PC-3 (cell line): Measurements from ENCODE around the gene LMLN. TPM values are rescaled to one million over a fixed set of nuclear protein-coding genes. Genes with fewer than 3 reads are reported as not detected.

Experiments
- ATAC-seq: fragments of 200-7000 bp; cut with Tn5 transposase; 2 replicates; pipeline ENCODE4 v1.9.1; 2020; ENCODE audit warnings: mild to moderate bottlenecking, moderate library complexity
- BruUV-seq: library from RNA; stranded (reverse); fragments of 400-500 nt; replicated peaks from 2 replicates; lab custom pipeline; 2021; lab: Mats Ljungman, UMichigan
- CTCF ChIA-PET: fragments of 300-600 bp; sonication (Branson Sonifier 250); formaldehyde crosslinking; loops from one replicate; lab custom pipeline; 2022; ENCODE audit warnings: antibody characterized with exemption; lab: Charles Lee
- POLR2A ChIA-PET: fragments of 300-600 bp; sonication (Branson Sonifier 250); formaldehyde crosslinking; loops from one replicate; lab custom pipeline; 2022; ENCODE audit warnings: antibody characterized with exemption; ENCODE audit not compliant: unreplicated experiment; lab: Charles Lee
- DNase-seq: peaks from one replicate; pipeline ENCODE4 v3.0.0-alpha.2; 2015
- H2AFZ ChIP-seq: fragments of 300-600 bp; sonication (generic); 2 replicates; pipeline ENCODE4 v1.6.0; 2016; ENCODE audit warnings: antibody characterized with exemption, low read length
- H3F3A ChIP-seq: fragments of 300-600 bp; sonication (generic); one replicate; pipeline ENCODE4 v1.6.0; 2017; ENCODE audit warnings: antibody characterized with exemption, low read length, control low read depth, mild to moderate bottlenecking; ENCODE audit not compliant: unreplicated experiment
- H3K27ac ChIP-seq: fragments of 300-600 bp; sonication (generic); 2 replicates; pipeline ENCODE4 v1.5.1; 2016; ENCODE audit warnings: mild to moderate bottlenecking, low read length
- H3K27me3 ChIP-seq: fragments of 300-600 bp; sonication (generic); 2 replicates; pipeline ENCODE4 v1.6.1; 2016; ENCODE audit warnings: low read length, mixed read lengths
- H3K36me3 ChIP-seq: fragments of 300-600 bp; sonication (generic); 2 replicates; pipeline ENCODE4 v1.6.1; 2016; ENCODE audit warnings: low read depth, mixed run types, low read length, mixed read lengths
- H3K4me1 ChIP-seq: fragments of 300-600 bp; sonication (generic); 2 replicates; pipeline ENCODE4 v1.5.1; 2016; ENCODE audit warnings: low read length; ENCODE audit not compliant: insufficient read depth
- H3K4me2 ChIP-seq: fragments of 300-600 bp; sonication (generic); 2 replicates; pipeline ENCODE4 v1.6.0; 2016; ENCODE audit warnings: low read length
- H3K4me3 ChIP-seq: fragments of 300-600 bp; sonication (generic); 2 replicates; pipeline ENCODE4 v1.5.1; 2016; ENCODE audit warnings: mild to moderate bottlenecking, low read length, mixed read lengths
- H3K79me2 ChIP-seq: fragments of 300-600 bp; sonication (generic); 2 replicates; pipeline ENCODE4 v1.6.1; 2017; ENCODE audit warnings: low read length, mixed read lengths
- H3K9ac ChIP-seq: fragments of 300-600 bp; sonication (generic); 2 replicates; pipeline ENCODE4 v1.6.0; 2016; ENCODE audit warnings: mild to moderate bottlenecking, low read length
- H3K9me2 ChIP-seq: fragments of 300-600 bp; sonication (generic); replicated peaks from 2 replicates; pipeline ENCODE4 v1.6.1; 2016; ENCODE audit warnings: mixed run types, low read length, mixed read lengths
- H3K9me3 ChIP-seq: fragments of 300-600 bp; sonication (generic); 2 replicates; pipeline ENCODE4 v1.6.1; 2016; ENCODE audit warnings: low read length, mixed read lengths
- H4K20me1 ChIP-seq: fragments of 300-600 bp; sonication (generic); 2 replicates; pipeline ENCODE4 v1.6.1; 2016; ENCODE audit warnings: low read length, mixed read lengths
- EZH2 ChIP-seq: fragments of 300-600 bp; sonication (generic); IDR thresholded peaks from one replicate; pipeline ENCODE4 v1.6.1; 2017; ENCODE audit warnings: antibody characterized with exemption, mild to moderate bottlenecking, low read length; ENCODE audit not compliant: unreplicated experiment
- EZH2phosphoT487 ChIP-seq: fragments of 300-600 bp; sonication (generic); IDR thresholded peaks from 2 replicates; pipeline ENCODE4 v1.6.1; 2018; ENCODE audit warnings: mild to moderate bottlenecking, antibody characterized with exemption, low read length, borderline replicate concordance
- intact Hi-C: fragments of 100-400 bp; cut with micrococcal nuclease; formaldehyde crosslinking; loops from 2 replicates; pipeline ENCODE4 v1.9.0; 2023
- total RNA-seq: library from RNA; depleted of rRNA; stranded (reverse); fragments of >200 nt; gene quantifications from 2 replicates; pipeline ENCODE4 v1.2.3, GENCODE V29; 2014
- TF ChIP-seq, protein P1 (sequence below): fragments of 300-600 bp; sonication (generic); conservative IDR thresholded peaks from 2 replicates; pipeline ENCODE4 v1.5.1; 2017; ENCODE audit warnings: antibody characterized with exemption, low read depth, mild to moderate bottlenecking, low read length

Gene LMLN
- total RNA-seq, 1 experiment from 2014 or later, result 3.7 TPM

DNA sequence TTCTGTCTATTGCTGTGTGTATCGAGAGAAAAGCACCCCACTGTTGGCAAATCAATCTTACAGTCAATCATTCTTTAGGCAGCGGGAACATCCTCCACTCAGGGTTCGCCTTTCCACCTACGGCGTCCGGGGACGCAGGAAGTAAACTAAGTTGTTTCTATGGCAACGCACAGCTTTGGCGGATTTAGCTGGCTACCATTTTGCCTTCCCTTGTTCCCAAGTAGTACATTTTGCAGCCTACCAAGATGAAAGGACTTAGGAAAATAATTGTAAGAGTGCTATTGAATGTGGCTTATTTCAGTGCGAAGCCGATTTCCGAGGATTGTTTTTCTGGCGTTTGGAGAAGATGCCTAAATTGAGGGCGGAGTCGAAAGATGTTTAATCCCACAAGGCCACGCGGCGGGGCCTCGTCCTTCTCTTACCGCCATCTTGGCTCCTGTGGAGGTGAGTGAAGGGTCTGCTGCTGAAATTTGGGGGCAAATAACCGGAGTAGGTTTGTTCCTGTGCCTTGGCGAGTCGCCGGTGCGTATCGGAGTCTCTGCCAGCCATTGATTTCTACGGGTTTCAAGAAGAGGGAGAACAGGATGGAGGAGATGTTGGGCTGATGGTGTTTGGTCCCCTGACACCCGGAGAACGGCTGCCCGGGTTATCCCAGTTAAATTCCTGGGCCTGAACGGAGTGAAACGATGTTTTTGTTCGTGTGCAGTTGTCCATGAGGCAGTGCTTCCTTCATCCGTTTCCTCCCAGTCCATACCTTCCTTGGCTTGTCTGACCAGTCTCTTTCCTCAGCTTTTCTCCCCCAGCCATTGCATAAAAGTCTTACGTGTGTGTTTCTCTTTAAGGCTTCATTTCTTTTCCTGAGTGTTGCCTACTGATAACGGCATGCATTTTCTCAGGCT is 10.0 kb upstream of the LMLN start, which contains the start of gene RPL35A:
RPL35A (plus strand) TSS at position 413 of the 899 bp plus-strand sequence. CDS start 778 bp downstream, outside the sequence.
- peak within 1 kb of the TSS; percentile 92 for H3K4me3 ChIP-seq
- POLR2A ChIA-PET, result no interaction called here
- H3K36me3 ChIP-seq, result peaks cover 42% of the 10 kb centered on the region
- H3K4me2 ChIP-seq, result peak within 1 kb of the TSS; percentile 88
- DNase-seq (peak; percentile 94), ATAC-seq (peak; percentile 93)
- H3K27ac ChIP-seq, result peak within 1 kb of the TSS; percentile 79
- CTCF ChIA-PET, result no interaction called here
- peaks cover 18% of the 10 kb centered on the region for H3K4me1 ChIP-seq
- no peaks in the 10 kb centered on the region for H3K27me3 ChIP-seq
- H2AFZ ChIP-seq, result peak within 1 kb of the TSS; percentile 63
- peaks cover 16% of the 10 kb centered on the region for H3F3A ChIP-seq
- TSS peak; percentile 70 for BruUV-seq
- intact Hi-C loops, result loop anchor here (1.0 kb wide), 1 partner anchor 9 kb away; a partner anchor contains a TSS
- H4K20me1 ChIP-seq, result peaks cover 43% of the 10 kb centered on the region
- H3K79me2 ChIP-seq, result peaks cover 50% of the 10 kb centered on the region
- TF ChIP-seq EZH2 (no peak), EZH2phosphoT487 (no peak)
- TF ChIP-seq, protein P1, sequence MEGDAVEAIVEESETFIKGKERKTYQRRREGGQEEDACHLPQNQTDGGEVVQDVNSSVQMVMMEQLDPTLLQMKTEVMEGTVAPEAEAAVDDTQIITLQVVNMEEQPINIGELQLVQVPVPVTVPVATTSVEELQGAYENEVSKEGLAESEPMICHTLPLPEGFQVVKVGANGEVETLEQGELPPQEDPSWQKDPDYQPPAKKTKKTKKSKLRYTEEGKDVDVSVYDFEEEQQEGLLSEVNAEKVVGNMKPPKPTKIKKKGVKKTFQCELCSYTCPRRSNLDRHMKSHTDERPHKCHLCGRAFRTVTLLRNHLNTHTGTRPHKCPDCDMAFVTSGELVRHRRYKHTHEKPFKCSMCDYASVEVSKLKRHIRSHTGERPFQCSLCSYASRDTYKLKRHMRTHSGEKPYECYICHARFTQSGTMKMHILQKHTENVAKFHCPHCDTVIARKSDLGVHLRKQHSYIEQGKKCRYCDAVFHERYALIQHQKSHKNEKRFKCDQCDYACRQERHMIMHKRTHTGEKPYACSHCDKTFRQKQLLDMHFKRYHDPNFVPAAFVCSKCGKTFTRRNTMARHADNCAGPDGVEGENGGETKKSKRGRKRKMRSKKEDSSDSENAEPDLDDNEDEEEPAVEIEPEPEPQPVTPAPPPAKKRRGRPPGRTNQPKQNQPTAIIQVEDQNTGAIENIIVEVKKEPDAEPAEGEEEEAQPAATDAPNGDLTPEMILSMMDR, result no peak
- no peaks in the 10 kb centered on the region for H3K9me3 ChIP-seq
- no peaks in the 10 kb centered on the region for H3K9me2 ChIP-seq
- peak within 1 kb of the TSS; percentile 98 for H3K9ac ChIP-seq

DNA sequence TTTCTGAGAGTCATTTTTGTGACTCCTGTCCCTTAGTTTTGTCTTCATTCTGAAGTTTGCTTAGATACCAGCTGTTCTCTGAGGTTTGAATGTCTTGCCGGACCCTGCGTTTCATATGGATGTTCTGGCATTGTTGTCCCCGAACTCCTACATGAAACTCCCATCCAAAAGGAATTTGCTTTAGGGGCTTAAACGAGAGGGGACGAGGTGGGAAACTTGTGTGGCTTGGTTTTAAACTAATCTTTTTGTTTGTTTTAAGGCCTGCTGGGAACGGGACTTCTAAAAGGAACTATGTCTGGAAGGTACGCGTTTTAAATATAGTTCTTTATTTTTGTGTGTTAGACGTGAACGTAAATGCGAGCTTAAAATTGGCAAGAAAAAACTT is 9.3 kb upstream of the LMLN start:
- POLR2A ChIA-PET, result no interaction called here
- Histone ChIP-seq H3K9me2 (no peaks in the 10 kb centered on the region), H3K4me1 (peaks cover 18% of the 10 kb centered on the region), H2AFZ (no peak overlapping the region), H3K79me2 (peaks cover 50% of the 10 kb centered on the region), H3K4me2 (peak overlapping the region; percentile 88), H3K27me3 (no peaks in the 10 kb centered on the region), H3K27ac (peak overlapping the region; percentile 79), H3K36me3 (peaks cover 49% of the 10 kb centered on the region), H3F3A (peaks cover 19% of the 10 kb centered on the region), H3K9ac (peak overlapping the region; percentile 98), H3K4me3 (peak overlapping the region; percentile 92), H4K20me1 (peaks cover 50% of the 10 kb centered on the region), H3K9me3 (no peaks in the 10 kb centered on the region)
- TF ChIP-seq, protein P1, result no peak
- no peak for TF ChIP-seq EZH2
- no peak for TF ChIP-seq EZH2phosphoT487
- BruUV-seq, result no TSS peak
- ATAC-seq (no peak), DNase-seq (no peak)
- intact Hi-C loops, result loop anchor here (1.0 kb wide), 1 partner anchor 9 kb away; a partner anchor contains a TSS
- CTCF ChIA-PET, result no interaction called here
